Spleen (tissue), 11 donors: ENCODE results near the gene TMEM220. TPM values are rescaled to one million over a fixed set of nuclear protein-coding genes. Genes with fewer than 3 reads are reported as not detected.
"Not testable (repeated sequence)": the region's sequence is repeated elsewhere in the genome, so short reads cannot be mapped to it uniquely, and the experiment has no call there.

Experiments used
- DNase-seq: peaks from one replicate; pipeline ENCODE4 v3.0.0-alpha.2; 2020
- H3K27ac ChIP-seq, 8 donors: fragments of 200-600 bp; sonication (generic) in 7 of 8; 1 replicate in 4 of 8; 2 replicates in 4 of 8; pipeline versions ENCODE4 v1.5.0 to v1.8.0; 2016 to 2021; ENCODE audit warnings: inconsistent platforms in 4 of 8, mild to moderate bottlenecking in 4 of 8, moderate library complexity in 1 of 8
- H3K27me3 ChIP-seq, 7 donors: fragments of 200-600 bp; sonication (generic) in 6 of 7; replicated peaks in 1 of 7; 1 replicate in 4 of 7; 2 replicates in 3 of 7; pipeline versions ENCODE4 v1.5.0 to v1.8.0; 2016 to 2021; ENCODE audit warnings: inconsistent platforms in 3 of 7, mild to moderate bottlenecking in 1 of 7
- H3K36me3 ChIP-seq, 6 donors: fragments of 200-600 bp; sonication (generic) in 5 of 6; 1 replicate in 4 of 6; 2 replicates in 2 of 6; pipeline versions ENCODE4 v1.5.0 to v1.8.0; 2016 to 2021; ENCODE audit warnings: inconsistent platforms in 2 of 6
- H3K4me1 ChIP-seq, 6 donors: fragments of 200-600 bp; sonication (generic) in 5 of 6; 1 replicate in 3 of 6; 2 replicates in 3 of 6; pipeline versions ENCODE4 v1.5.0 to v1.8.0; 2016 to 2021; ENCODE audit warnings: inconsistent platforms in 3 of 6
- H3K4me3 ChIP-seq, 8 donors: fragments of 200-600 bp; sonication (generic) in 7 of 8; 1 replicate in 4 of 8; 2 replicates in 4 of 8; pipeline versions ENCODE4 v1.5.0 to v1.8.0; 2016 to 2021; ENCODE audit warnings: inconsistent platforms in 4 of 8, mild to moderate bottlenecking in 4 of 8, moderate library complexity in 2 of 8
- H3K9me3 ChIP-seq, 8 donors: fragments of 200-600 bp; sonication (generic) in 7 of 8; 1 replicate in 4 of 8; 2 replicates in 4 of 8; pipeline versions ENCODE4 v1.5.0 to v1.8.0; 2016 to 2021; ENCODE audit warnings: inconsistent platforms in 4 of 8
- POLR2A ChIP-seq, 3 donors: fragments of 450-650 bp; IDR thresholded peaks; one replicate each; pipeline ENCODE4 v1.5.1; 2017; ENCODE audit warnings: antibody characterized with exemption in 3 of 3, mild to moderate bottlenecking in 1 of 3
- POLR2AphosphoS5 ChIP-seq, 3 donors: sonication (generic); formaldehyde crosslinking; IDR thresholded peaks; one replicate each; pipeline ENCODE4 v1.5.1; 2017; ENCODE audit warnings: antibody characterized with exemption in 3 of 3
- WGBS, 5 donors: extraction: QIAGEN DNeasy Blood & Tissue Kit in 3 of 5; methylation state at CpG; one replicate each; pipeline versions ENCODE4 v1.1.5 to v1.1.7; 2013 to 2018; 5-methylcytosine and 5-hydroxymethylcytosine counted together
- intact Hi-C: fragments of 100-400 bp; cut with DNase I; formaldehyde crosslinking; loops from one replicate; pipeline ENCODE4 v1.15.0; 2023; ENCODE audit warnings: low total_unique reads
- polyA plus RNA-seq, 3 donors: library from polyadenylated mRNA; stranded (reverse); fragments of 200-250 nt; gene quantifications; one replicate each; pipeline ENCODE4 v1.2.1, GENCODE V29; 2013
- total RNA-seq, 7 donors: library from RNA; depleted of rRNA in 3 of 7; stranded (reverse); fragments of >200 nt in 3 of 7; fragmentation: NEBNext Ultra II Directional in 4 of 7; extraction: Animal tissue kit (Norgen Biotek cat#: 25700) in 4 of 7; gene quantifications; one replicate each; pipeline versions ENCODE4 v1.1.0 to v1.2.1, GENCODE V29; 2016 to 2021
- TF ChIP-seq, protein P1 (sequence below), 11 experiments: fragments of 200-600 bp in 7 of 11; fragments of 450-650 bp in 4 of 11; sonication (generic) in 4 of 11; IDR thresholded peaks in 8 of 11; conservative IDR thresholded peaks in 3 of 11; 1 replicate in 7 of 11; 2 replicates in 4 of 11; pipeline versions ENCODE4 v1.4.0 to v1.8.0; 2016 to 2021; ENCODE audit warnings: antibody characterized with exemption in 11 of 11, inconsistent platforms in 4 of 11, mild to moderate bottlenecking in 1 of 11
- donor health status: healthy with polysubstance abuse.
- donor health status: DM: no; HTN: no; CAD: no; lungs with moderate emphysema.
- donor health status: DM: no; HTN: no; CAD: no.
- donor health status: Bipolar disorder and iron deficiency.
- donor health status: healthy.
- donor health status: DM: no; HTN: no; CAD: no.
- donor health status: DM: yes; HTN: yes; CAD: no.

The TMEM220 gene
- total and polyA plus RNA-seq, 10 donors: 3.6 to 12.1 (median 5.4) TPM

DNA sequence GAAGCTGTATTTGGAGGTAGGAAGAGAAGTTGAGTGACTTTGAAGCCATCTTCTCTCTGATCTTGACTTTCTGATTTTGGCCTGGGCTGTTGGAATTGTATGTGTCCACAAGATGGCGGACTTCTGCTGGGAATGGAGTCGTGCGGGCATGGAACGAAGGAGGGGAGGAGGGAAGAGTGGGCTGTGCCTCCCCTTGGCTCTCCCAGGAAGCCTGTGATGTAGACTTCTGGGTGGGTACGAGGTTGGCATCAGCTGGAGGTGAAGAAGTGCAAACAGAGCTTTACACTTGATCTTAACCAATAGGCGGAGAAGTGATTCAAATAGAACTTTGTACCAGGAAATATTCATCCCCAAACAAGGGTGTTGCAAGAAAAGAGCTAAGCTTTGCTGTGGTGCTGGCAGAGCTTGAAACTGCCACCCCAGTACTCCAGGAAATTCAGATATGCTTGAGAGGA is 7.4 kb upstream of the TMEM220 start:
- no peaks in the 10 kb centered on the region for H3K9me3 ChIP-seq
- no peak overlapping the region for H3K27ac ChIP-seq
- no peaks in the 10 kb centered on the region for H3K27me3 ChIP-seq
- no peak for DNase-seq
- no peak for TF ChIP-seq POLR2AphosphoS5 (IDR thresholded peaks at IDR 0.05)
- TF ChIP-seq, protein P1, sequence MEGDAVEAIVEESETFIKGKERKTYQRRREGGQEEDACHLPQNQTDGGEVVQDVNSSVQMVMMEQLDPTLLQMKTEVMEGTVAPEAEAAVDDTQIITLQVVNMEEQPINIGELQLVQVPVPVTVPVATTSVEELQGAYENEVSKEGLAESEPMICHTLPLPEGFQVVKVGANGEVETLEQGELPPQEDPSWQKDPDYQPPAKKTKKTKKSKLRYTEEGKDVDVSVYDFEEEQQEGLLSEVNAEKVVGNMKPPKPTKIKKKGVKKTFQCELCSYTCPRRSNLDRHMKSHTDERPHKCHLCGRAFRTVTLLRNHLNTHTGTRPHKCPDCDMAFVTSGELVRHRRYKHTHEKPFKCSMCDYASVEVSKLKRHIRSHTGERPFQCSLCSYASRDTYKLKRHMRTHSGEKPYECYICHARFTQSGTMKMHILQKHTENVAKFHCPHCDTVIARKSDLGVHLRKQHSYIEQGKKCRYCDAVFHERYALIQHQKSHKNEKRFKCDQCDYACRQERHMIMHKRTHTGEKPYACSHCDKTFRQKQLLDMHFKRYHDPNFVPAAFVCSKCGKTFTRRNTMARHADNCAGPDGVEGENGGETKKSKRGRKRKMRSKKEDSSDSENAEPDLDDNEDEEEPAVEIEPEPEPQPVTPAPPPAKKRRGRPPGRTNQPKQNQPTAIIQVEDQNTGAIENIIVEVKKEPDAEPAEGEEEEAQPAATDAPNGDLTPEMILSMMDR (IDR thresholded peaks at IDR 0.05 in 8 of 11, conservative IDR thresholded peaks at IDR 0.05 in 3 of 11): peak in 10 of 11 experiments; percentile 41 to 68 (median 60)
- WGBS, 5 donors: 14 to 22% (median 16%) methylated on average over 6 of the region's 6 CpGs
- H3K4me1 ChIP-seq: peaks cover 0 to 8% (median 0%) of the 10 kb centered on the region in 6 donors
- H3K4me3 ChIP-seq: no peak overlapping the region
- H3K36me3 ChIP-seq: no peaks in the 10 kb centered on the region
- intact Hi-C loops: loop anchor here (2.0 kb wide), 1 partner anchor 108 kb away; no protein-coding TSS in a partner anchor

DNA sequence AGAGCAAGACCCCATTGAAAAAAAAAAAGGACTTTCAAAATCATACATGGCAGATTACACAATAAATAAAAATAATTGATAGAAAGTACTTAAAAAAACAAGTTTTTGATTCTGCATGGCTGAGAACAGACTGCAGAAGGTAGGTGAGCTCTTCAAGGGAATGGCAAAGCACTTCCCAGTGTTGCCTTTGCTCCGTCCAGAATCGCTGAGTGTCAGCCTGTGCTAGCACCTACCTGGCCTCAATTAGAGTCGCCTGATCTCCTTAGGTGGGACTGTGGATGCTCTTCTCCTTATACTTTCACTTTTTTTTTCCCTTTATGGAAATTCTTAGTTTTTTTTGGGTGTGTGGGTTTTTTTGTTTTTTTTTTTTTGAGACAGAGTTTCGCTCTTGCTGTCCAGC is 6.0 kb upstream of the TMEM220 start:
- TF ChIP-seq POLR2AphosphoS5 (IDR thresholded peaks at IDR 0.05) (no peak), POLR2A (IDR thresholded peaks at IDR 0.05) (no peak)
- TF ChIP-seq, protein P1 (IDR thresholded peaks at IDR 0.05 in 8 of 11, conservative IDR thresholded peaks at IDR 0.05 in 3 of 11): no peak
- no peak overlapping the region for H3K4me3 ChIP-seq
- peaks cover 0 to 13% (median 5%) of the 10 kb centered on the region in 6 donors for H3K4me1 ChIP-seq
- 86 to 95% (median 88%) methylated on average over 4 of the region's 4 CpGs for WGBS, 5 donors
- H3K27me3 ChIP-seq: no peaks in the 10 kb centered on the region
- no peaks in the 10 kb centered on the region for H3K36me3 ChIP-seq
- DNase-seq: no peak
- H3K27ac ChIP-seq: no peak overlapping the region
- H3K9me3 ChIP-seq: no peaks in the 10 kb centered on the region
- intact Hi-C loops: loop anchor here (2.0 kb wide), 1 partner anchor 109 kb away; no protein-coding TSS in a partner anchor

DNA sequence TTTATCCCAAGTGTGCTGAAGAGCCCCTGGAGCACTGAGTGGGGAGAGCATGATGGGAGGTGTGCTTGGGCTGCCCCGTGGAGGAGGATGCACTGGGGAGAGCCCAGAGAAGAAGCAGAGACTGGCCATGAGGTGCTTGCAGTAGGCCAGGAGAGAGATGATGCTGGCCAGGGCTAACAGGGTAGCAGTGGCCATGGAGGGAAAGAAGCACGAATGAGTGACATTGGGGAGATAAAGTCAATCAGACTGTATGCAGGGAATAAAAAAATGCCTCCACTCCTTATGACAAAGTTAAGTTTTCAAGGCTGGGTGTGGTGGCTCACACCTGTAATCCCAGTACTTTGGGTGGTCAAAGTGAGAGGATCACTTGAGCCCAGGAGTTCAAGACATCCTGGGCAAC is 5.4 kb upstream of the TMEM220 start:
- WGBS, 5 donors: 67 to 93% (median 84%) methylated on average over 2 of the region's 2 CpGs
- TF ChIP-seq POLR2A (IDR thresholded peaks at IDR 0.05) (no peak), POLR2AphosphoS5 (IDR thresholded peaks at IDR 0.05) (no peak)
- TF ChIP-seq, protein P1 (IDR thresholded peaks at IDR 0.05 in 8 of 11, conservative IDR thresholded peaks at IDR 0.05 in 3 of 11): no peak

DNA sequence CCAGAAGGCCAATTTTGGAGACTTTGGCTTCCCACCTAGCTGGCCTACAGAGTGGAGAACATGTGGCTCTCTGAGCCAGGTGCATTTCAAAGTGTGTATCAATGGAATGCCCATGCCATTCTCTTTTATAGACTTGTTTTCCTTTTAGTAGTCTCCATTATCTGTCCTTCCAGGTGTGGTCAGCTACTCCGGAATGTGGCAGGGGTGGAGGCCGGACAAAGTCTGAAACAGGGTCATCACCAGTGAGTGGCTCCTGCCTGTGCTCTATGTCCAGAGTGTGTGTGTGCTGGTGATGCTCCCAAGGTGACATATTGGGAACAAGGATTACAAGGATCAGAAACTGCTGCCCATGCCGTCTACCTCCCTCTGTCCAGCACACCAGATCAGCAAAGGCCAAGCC is 3.8 kb upstream of the TMEM220 start:
- intact Hi-C loops: no loop called here

More for the DNA sequence above, 5.4 kb upstream of the TMEM220 start:
- H3K9me3 ChIP-seq: no peaks in the 10 kb centered on the region
- peaks cover 0 to 19% (median 10%) of the 10 kb centered on the region in 6 donors for H3K4me1 ChIP-seq
- intact Hi-C loops: no loop called here
- DNase-seq: no peak
- H3K36me3 ChIP-seq: no peaks in the 10 kb centered on the region
- no peaks in the 10 kb centered on the region for H3K27me3 ChIP-seq
- H3K27ac ChIP-seq: no peak overlapping the region
- H3K4me3 ChIP-seq: no peak overlapping the region

DNA sequence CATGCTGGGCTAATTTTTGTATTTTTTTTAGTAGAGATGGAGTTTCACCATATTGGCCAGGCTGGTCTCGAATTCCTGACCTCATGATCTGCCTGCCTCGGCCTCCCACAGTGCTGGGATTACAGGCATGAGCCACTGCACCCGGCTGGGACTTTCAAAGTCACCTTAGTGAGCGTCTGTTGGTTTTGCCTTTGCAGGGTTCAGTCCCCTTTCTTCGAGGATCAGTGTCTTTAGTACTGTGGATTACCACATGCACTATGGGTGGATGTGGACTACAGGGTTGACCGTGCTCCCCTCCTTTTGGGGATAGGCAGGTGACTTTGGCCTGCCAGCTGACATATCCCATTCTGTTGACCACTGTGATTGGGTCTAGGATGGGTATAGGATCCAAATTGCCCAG is 2.3 kb upstream of the TMEM220 start:
- intact Hi-C loops, DNase-seq, H3K4me3 ChIP-seq, H3K9me3 ChIP-seq, H3K27me3 ChIP-seq, H3K27ac ChIP-seq, H3K36me3 ChIP-seq: not testable (repeated sequence)
- WGBS, 5 donors: 77 to 99% (median 84%) methylated on average over 6 of the region's 6 CpGs
- peaks cover 0 to 31% (median 20%) of the 10 kb centered on the region in 6 donors for H3K4me1 ChIP-seq

More for the DNA sequence above, 3.8 kb upstream of the TMEM220 start:
- H3K27ac ChIP-seq: no peak overlapping the region
- no peak for DNase-seq
- no peaks in the 10 kb centered on the region for H3K9me3 ChIP-seq
- peaks cover 0 to 33% (median 20%) of the 10 kb centered on the region in 6 donors for H3K4me1 ChIP-seq
- peaks cover 0 to 9% (median 0%) of the 10 kb centered on the region in 7 donors for H3K27me3 ChIP-seq
- no peaks in the 10 kb centered on the region for H3K36me3 ChIP-seq
- no peak overlapping the region for H3K4me3 ChIP-seq
- no peak for TF ChIP-seq POLR2A (IDR thresholded peaks at IDR 0.05)
- no peak for TF ChIP-seq POLR2AphosphoS5 (IDR thresholded peaks at IDR 0.05)
- TF ChIP-seq, protein P1 (IDR thresholded peaks at IDR 0.05 in 8 of 11, conservative IDR thresholded peaks at IDR 0.05 in 3 of 11): no peak
- 78 to 94% (median 90%) methylated on average over 3 of the region's 3 CpGs for WGBS, 5 donors
